HEK293 (cell line): ENCODE measurements around the gene METTL26.

Experiments used
- CTCF ChIA-PET: fragments of 350-600 bp; formaldehyde crosslinking; extraction: SDS; loops from one replicate; lab custom pipeline; 2021; ENCODE audit warnings: antibody characterized with exemption; lab: Yijun Ruan, JAX
- POLR2A ChIA-PET: fragments of 300-600 bp; formaldehyde crosslinking; extraction: SDS; loops from one replicate; lab custom pipeline; 2020; ENCODE audit warnings: antibody characterized with exemption, inconsistent platforms; lab: Yijun Ruan, JAX
- H3K27ac ChIP-seq: fragments of 200-500 bp; sonication (Bioruptor generic); 2 replicates; pipeline ENCODE4 v1.5.1; 2014; ENCODE audit warnings: low read depth, low read length, control low read depth, inconsistent platforms; ENCODE audit errors: extremely low read depth
- H3K36me3 ChIP-seq, 2 experiments: fragments of 200-500 bp in 1 of 2; sonication (Bioruptor generic) in 1 of 2; 1 replicate in 1 of 2; 2 replicates in 1 of 2; pipeline ENCODE4 v1.5.1; 2014 to 2017; ENCODE audit warnings: inconsistent platforms in 2 of 2, low read length in 2 of 2; ENCODE audit not compliant: control insufficient read depth in 2 of 2, insufficient read depth in 1 of 2
- H3K4me1 ChIP-seq: fragments of 200-500 bp; sonication (Bioruptor generic); 2 replicates; pipeline ENCODE4 v1.5.1; 2014; ENCODE audit warnings: mild to moderate bottlenecking, low read length, inconsistent platforms; ENCODE audit not compliant: control insufficient read depth, insufficient read depth
- H3K4me3 ChIP-seq: 2 replicates; pipeline ENCODE4 v1.5.1; 2011; ENCODE audit warnings: low read depth, mild to moderate bottlenecking, control low read depth, low read length, moderate library complexity
- H3K9me3 ChIP-seq: fragments of 200-500 bp; sonication (Bioruptor generic); 2 replicates; pipeline ENCODE4 v1.5.1; 2014; ENCODE audit warnings: low read depth, low read length, inconsistent platforms; ENCODE audit not compliant: control insufficient read depth, insufficient read depth
- CTCF ChIP-seq: fragments of 450-650 bp; formaldehyde crosslinking; IDR thresholded peaks from 2 replicates; pipeline ENCODE4 v1.5.1; 2016; ENCODE audit warnings: missing biosample characterization, missing genetic modification characterization
- GLIS1 ChIP-seq: fragments of 450-650 bp; formaldehyde crosslinking; IDR thresholded peaks from 2 replicates; pipeline ENCODE4 v1.5.1; 2016; ENCODE audit warnings: missing biosample characterization, missing genetic modification characterization
- MYNN ChIP-seq: fragments of 450-650 bp; formaldehyde crosslinking; IDR thresholded peaks from 2 replicates; pipeline ENCODE4 v1.5.1; 2016; ENCODE audit warnings: missing biosample characterization, missing genetic modification characterization, borderline replicate concordance
- PRDM10 ChIP-seq: fragments of 450-650 bp; formaldehyde crosslinking; IDR thresholded peaks from 2 replicates; pipeline ENCODE4 v1.5.1; 2016; ENCODE audit warnings: missing biosample characterization, missing genetic modification characterization
- ZBTB20 ChIP-seq: fragments of 450-650 bp; formaldehyde crosslinking; IDR thresholded peaks from 2 replicates; pipeline ENCODE4 v1.5.1; 2016; ENCODE audit warnings: missing biosample characterization, missing genetic modification characterization
- ZFP41 ChIP-seq: fragments of 450-650 bp; formaldehyde crosslinking; IDR thresholded peaks from 2 replicates; pipeline ENCODE4 v1.5.1; 2016; ENCODE audit warnings: missing biosample characterization, missing genetic modification characterization, borderline replicate concordance
- ZNF138 ChIP-seq: fragments of 450-650 bp; formaldehyde crosslinking; IDR thresholded peaks from 2 replicates; pipeline ENCODE4 v1.5.1; 2016; ENCODE audit warnings: missing biosample characterization, missing genetic modification characterization, borderline replicate concordance
- ZNF140 ChIP-seq: fragments of 450-650 bp; formaldehyde crosslinking; IDR thresholded peaks from 2 replicates; pipeline ENCODE4 v1.5.1; 2016; ENCODE audit warnings: missing biosample characterization, missing genetic modification characterization
- ZNF18 ChIP-seq: fragments of 450-650 bp; formaldehyde crosslinking; IDR thresholded peaks from 2 replicates; pipeline ENCODE4 v1.5.1; 2016; ENCODE audit warnings: missing biosample characterization, missing genetic modification characterization
- ZNF2 ChIP-seq: fragments of 450-650 bp; formaldehyde crosslinking; IDR thresholded peaks from 2 replicates; pipeline ENCODE4 v1.5.1; 2016; ENCODE audit warnings: missing biosample characterization, missing genetic modification characterization
- ZNF239 ChIP-seq: fragments of 450-650 bp; formaldehyde crosslinking; IDR thresholded peaks from 2 replicates; pipeline ENCODE4 v1.5.1; 2016; ENCODE audit warnings: missing biosample characterization, missing genetic modification characterization
- ZNF274 ChIP-seq, 2 experiments: fragments of 200-500 bp in 1 of 2; fragments of 450-650 bp in 1 of 2; sonication (Bioruptor generic) in 1 of 2; formaldehyde crosslinking in 1 of 2; IDR thresholded peaks; 2 replicates each; pipeline versions ENCODE4 v1.5.1 to v1.6.1; 2014 to 2016; ENCODE audit warnings: borderline replicate concordance in 1 of 2, inconsistent platforms in 1 of 2, low read length in 1 of 2, missing biosample characterization in 1 of 2, missing genetic modification characterization in 1 of 2
- ZNF280C ChIP-seq: fragments of 450-650 bp; formaldehyde crosslinking; IDR thresholded peaks from 2 replicates; pipeline ENCODE4 v1.5.1; 2016; ENCODE audit warnings: missing biosample characterization, missing genetic modification characterization
- ZNF335 ChIP-seq: fragments of 450-650 bp; formaldehyde crosslinking; conservative IDR thresholded peaks from 2 replicates; pipeline ENCODE4 v1.5.1; 2016; ENCODE audit warnings: missing biosample characterization, missing genetic modification characterization
- ZNF354C ChIP-seq: fragments of 450-650 bp; formaldehyde crosslinking; IDR thresholded peaks from 2 replicates; pipeline ENCODE4 v1.5.1; 2016; ENCODE audit warnings: missing biosample characterization, missing genetic modification characterization, low read depth, borderline replicate concordance
- ZNF37A ChIP-seq: fragments of 450-650 bp; IDR thresholded peaks from 2 replicates; pipeline ENCODE4 v1.5.1; 2018; ENCODE audit warnings: missing biosample characterization, missing genetic modification characterization
- ZNF549 ChIP-seq: fragments of 450-650 bp; IDR thresholded peaks from 2 replicates; pipeline ENCODE4 v1.5.1; 2018; ENCODE audit warnings: missing biosample characterization, missing genetic modification characterization, mild to moderate bottlenecking, inconsistent platforms, moderate library complexity
- ZNF600 ChIP-seq: fragments of 450-650 bp; formaldehyde crosslinking; IDR thresholded peaks from 2 replicates; pipeline ENCODE4 v1.5.1; 2016; ENCODE audit warnings: missing biosample characterization, missing genetic modification characterization
- ZNF654 ChIP-seq: fragments of 450-650 bp; formaldehyde crosslinking; IDR thresholded peaks from 2 replicates; pipeline ENCODE4 v1.5.1; 2016; ENCODE audit warnings: low read depth, missing biosample characterization, missing genetic modification characterization

METTL26 gene

GRCh38 chr16:603933-604332 is 32.2 kb downstream of the METTL26 start:
- Histone ChIP-seq H3K4me3 (no peak overlapping the region), H3K36me3 (peaks cover 0 to 10% of the 10 kb centered on the region in 2 experiments; a peak in 1 of 3 replicates), H3K9me3 (no peaks in the 10 kb centered on the region), H3K4me1 (no peaks in the 10 kb centered on the region)
- POLR2A ChIA-PET = interaction anchor here (1.4 kb wide), 1 partner anchor 32 kb away, joined by 3 read pairs; the partner anchor contains the start of gene METTL26
- CTCF ChIA-PET = no interaction called here
- TF ChIP-seq ZNF600 (tag by site-specific recombination) (no peak), PRDM10 (tag by site-specific recombination) (peak; percentile 41)
- TF ChIP-seq, all 188 proteins: peak for 1
- H3K27ac ChIP-seq = no peak overlapping the region

- ChIA-PET CTCF (interaction anchor here (0.6 to 2.1 kb wide), 10 partner anchors 8 to 209 kb away, joined by 3 to 8 read pairs (median 4); partner anchors contain the start of genes METTL26 and RAB40C), POLR2A (interaction anchor here (0.8 to 0.9 kb wide), 2 partner anchors 12 to 85 kb away, joined by 3 read pairs; no protein-coding TSS in a partner anchor)
- TF ChIP-seq GLIS1 = peak; percentile 43; the same call in 1 of the 2 replicates
- TF ChIP-seq ZNF140 (tag by site-specific recombination) = no peak
- no peak for TF ChIP-seq ZNF549 (tag by site-specific recombination)
- no peak for TF ChIP-seq ZNF239 (tag by site-specific recombination)
- TF ChIP-seq ZNF138 = no peak
- no peak for TF ChIP-seq ZNF274 (IDR thresholded peaks at IDR 0.05; ENCODE audit: low read length)
- TF ChIP-seq ZNF274 (tag by site-specific recombination; IDR thresholded peaks at IDR 0.05; ENCODE audit: borderline replicate concordance) = no peak
- no peak for TF ChIP-seq ZNF37A (tag by site-specific recombination)
- peak; percentile 18; the same call in 1 of the 2 replicates for TF ChIP-seq ZNF654 (tag by site-specific recombination)
- TF ChIP-seq ZBTB20 (tag by site-specific recombination) = no peak
- peak; percentile 71 for TF ChIP-seq ZNF2 (tag by site-specific recombination)
- TF ChIP-seq MYNN (tag by site-specific recombination) = no peak
- TF ChIP-seq CTCF = no peak
- no peak for TF ChIP-seq ZNF280C (tag by site-specific recombination)
- no peak for TF ChIP-seq ZFP41 (tag by site-specific recombination)
- TF ChIP-seq ZNF18 (tag by site-specific recombination) = no peak
- no peak for TF ChIP-seq ZNF354C (tag by site-specific recombination)
- peak; percentile 48 for TF ChIP-seq ZNF335 (tag by site-specific recombination)
- Histone ChIP-seq H3K4me3 (no peak overlapping the region), H3K36me3 (peaks cover 0 to 21% of the 10 kb centered on the region in 2 experiments; a peak in 1 of 3 replicates), H3K9me3 (no peaks in the 10 kb centered on the region), H3K27ac (no peak overlapping the region), H3K4me1 (no peaks in the 10 kb centered on the region)
Measured at GRCh38 chr16:600781-601180, 35.3 kb downstream of the METTL26 start.
